ENCODE results near the gene INPP5J.
"Not testable (repeated sequence)": the region's sequence is repeated elsewhere in the genome, so short reads cannot be mapped to it uniquely, and the experiment has no call there.

Gene INPP5J

DNA sequence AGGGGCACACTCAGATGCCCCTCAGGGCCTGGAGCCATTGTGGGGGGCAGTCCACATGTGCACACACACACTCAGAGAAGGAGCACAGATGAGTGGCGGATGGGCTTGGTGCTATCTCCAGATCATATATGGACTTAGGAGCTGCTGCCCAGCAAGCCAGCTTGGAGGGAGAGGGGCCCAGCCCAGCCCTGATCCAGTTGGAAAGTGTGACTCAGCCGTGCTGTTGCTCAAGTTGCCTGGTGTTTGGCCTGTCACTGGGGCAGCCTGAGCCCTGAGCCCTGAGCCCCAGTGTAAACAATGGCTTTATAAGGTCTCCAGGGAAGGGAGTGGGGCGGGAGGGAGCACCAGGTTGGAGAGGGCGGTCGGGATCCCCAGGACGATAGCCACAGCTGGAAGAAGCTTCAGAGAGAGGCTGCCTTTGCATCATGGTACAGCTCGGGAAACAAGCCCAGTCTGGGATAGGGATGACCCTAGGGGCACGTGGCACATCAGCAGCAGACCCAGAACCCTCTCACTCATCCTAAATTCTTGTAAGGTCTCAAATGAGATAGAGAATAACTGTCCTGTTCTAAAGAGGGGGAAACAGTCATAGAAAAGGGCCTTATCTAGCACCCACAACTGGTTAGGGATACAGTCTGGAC is 20.2 kb upstream of the INPP5J start:
- no peak for DNase-seq

DNA sequence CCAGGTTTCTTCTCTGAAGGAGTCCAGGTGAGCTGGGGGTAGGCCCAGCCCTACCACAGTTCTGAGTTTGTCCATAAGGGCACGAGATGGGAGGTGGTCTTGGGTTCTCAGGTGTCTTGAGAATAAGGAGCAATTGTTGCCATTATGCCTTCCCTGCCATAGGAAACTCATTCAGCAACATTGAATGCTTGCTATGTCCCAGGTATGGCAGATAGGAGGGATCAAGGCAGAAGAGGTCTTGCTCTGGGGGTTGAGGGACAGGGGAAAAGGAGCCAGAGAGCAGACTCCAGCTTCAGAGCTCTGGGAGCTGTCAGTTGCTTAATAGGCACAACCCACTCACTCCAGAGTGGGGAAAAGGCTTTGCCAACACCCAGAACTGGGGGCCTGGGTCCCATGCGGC is 19.7 kb upstream of the INPP5J start:
- DNase-seq = no peak

DNA sequence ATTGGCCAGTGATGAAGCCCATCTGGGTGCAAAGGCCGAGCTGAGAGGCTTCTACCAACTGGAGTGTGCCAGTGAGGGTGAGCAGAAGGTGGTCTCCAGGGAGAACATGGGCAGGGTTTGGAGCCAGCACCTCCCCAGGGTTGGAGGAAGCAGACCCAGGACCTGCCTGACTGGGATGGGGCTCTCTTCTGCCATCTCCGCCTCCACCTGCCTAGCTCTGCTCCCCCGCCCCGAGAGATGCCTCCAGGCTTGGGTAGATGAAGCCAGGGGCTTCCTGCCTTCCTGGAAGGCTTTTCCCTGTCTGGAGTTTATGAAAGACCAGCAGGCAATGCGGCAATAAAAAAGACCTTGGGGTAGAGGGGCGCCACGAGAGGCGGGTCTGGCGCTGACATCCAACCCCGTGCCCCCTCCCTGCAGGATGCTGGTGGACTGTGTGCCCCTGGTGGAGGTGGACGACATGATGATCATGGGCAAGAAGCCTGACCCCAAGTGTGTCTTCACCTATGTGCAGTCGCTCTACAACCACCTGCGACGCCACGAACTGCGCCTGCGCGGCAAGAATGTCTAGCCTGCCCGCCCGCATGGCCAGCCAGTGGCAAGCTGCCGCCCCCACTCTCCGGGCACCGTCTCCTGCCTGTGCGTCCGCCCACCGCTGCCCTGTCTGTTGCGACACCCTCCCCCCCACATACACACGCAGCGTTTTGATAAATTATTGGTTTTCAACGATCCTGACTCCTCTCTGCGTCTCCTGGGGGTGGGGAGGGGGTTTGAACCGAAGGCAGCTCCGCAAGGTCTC is 18.7 kb upstream of the INPP5J start:
- DNase-seq = no peak

DNA sequence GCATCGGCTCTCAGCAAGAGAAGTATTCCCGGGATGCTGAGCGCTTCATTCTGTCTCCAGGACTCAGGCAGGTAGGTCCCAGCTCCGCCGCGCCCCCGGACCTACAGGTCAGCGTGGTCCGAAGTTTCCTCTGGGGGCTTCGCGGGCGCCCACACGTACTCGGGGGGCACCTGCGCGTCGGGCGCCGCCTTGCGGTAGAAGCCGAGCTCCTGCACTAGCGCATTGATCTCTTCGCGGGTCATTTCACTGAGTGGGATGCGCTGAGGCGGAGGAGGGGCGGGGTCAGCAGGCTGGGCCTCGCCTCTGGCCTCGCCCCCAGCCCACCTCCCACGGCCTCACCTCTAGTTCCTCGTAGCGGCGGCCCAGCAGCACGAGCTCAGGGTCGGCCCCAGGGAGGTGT is 17.9 kb upstream of the INPP5J start:
- DNase-seq = no peak

DNA sequence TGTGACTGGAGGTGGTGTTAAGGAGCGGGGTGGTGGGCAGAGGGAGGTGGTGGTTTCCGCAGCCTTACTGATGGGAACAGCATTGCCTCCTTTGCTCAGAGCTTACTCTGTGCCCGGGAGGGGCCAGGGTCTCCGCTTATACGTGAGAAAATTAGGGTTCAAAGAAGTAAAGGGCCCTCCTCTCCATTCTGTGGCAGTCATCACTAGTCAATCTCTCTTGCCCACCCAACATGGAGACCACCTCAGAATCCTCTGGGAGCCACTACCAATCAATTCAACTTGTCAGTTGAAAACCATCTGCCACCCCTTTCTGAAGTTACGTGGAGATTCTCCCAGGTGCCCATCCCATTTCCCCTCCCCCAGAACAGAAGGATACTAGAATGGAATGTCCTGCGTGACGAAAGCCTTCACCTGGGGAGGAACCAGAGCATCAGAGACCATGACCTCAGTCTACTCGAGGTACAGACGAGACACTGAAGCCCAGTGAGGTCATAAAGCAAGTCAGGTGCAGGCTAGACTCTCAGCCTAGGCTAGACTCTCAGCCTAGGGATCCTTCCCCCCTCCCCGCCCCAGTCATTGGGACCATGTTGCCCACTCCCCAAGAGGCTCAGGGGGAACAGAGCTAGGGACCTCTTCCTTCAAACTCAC is 17.4 kb upstream of the INPP5J start:
- no peak for DNase-seq

DNA sequence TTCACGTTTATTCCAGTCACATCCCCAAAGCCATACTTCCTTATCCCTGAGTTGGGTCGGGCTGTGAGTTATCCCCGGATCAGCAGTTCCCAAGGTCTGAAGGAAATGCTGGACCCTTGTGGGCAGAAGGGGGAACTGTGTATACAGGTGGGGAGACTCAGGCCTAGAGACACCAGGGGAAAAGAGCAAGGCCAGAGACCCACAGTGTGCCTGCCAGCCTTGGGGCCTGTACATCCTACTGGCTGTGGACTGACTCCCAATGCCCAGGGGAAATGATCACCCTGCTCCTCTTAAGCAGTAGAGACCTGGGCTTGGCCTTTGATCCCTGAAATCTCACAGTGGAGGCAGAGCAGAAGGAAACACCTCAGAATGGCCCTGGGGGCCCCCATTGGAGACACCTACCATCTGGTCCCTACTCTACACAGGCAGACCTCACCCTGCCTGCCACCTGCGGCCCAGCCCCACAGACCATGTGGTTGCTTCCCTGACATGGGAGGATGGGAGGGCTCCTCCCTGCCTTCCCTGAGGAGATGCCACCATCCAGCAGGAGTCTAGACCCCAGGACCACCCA is 16.7 kb upstream of the INPP5J start:
- no peak for DNase-seq

DNA sequence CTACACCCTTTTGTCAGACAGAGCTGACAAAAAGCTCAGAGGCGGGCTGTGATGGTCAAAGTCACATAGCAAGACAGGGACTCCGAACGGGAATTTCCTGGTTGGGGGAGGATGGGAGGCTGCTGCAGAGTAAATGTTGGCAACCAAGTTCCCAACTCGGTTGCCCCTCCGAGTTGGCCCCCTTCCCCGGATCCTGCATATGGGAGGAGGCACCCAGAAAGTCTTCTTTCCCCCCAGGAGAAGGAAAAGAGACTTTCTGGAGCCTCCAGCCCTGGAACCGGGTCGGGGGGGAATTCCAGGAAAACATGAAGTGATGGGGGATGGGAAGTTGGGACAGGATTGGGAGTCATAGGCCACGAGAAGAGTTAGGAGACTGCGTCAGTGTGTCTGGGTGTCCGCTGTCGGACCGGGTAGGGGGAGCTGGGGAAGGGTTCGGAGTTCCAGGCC is 16.0 kb upstream of the INPP5J start:
- DNase-seq = no peak

DNA sequence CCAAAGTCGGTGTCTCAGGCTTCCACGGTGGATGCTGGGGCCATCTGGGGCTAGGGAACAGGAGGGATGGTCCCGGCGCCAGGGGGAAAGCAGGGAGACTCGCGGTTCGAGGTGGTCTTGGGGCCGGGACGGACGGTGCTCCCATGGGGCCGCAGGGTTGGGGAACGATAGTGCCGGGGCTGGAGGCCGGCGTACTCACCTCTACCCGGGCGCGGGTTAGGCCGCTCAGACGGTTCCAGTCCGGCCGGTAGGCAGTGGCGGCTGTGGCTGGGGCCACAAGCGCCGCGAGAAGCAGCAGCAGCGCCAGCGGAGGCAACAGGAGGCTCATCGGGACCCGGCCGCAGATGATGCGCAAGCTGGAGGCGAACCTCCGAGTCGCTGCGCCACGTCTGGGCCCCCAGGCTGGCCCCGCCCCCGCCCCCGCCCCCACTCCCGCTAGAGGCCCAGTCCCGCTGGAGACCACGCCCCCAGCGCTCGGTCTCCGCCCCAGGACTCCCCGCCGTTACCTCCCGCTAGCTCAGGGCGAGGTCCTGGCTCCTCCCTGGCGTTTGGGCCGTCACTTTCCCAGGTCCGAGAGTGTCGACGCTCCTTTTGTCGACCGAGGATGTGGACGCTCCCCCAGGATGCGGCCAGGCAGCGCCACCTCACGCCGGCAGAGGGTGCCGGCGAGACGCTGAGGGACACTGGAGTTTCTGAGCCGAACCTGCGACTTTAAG is 15.4 kb upstream of the INPP5J start, which contains the start of gene SELENOM:
SELENOM (minus strand) TSS at position 391 of the 716 bp plus-strand sequence; CDS start at position 328, 63 bp downstream.
- peak; percentile 38 for DNase-seq

DNA sequence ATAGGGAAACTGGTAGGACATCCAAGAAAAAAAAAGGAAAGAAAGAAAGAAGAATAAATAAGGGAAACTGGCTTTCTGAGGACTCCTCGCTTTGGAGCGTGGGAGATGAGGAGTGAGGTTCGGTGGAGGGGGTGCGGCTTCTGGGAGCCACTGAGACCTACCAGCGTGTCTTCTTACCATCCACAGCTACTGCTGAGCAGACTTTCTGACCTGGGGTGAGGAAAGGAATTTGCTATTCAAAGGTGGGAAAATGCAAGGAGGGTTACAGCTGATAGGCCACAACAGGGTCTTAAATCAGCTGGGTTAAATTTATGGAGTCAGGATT is 14.9 kb upstream of the INPP5J start:
- DNase-seq = no peak

DNA sequence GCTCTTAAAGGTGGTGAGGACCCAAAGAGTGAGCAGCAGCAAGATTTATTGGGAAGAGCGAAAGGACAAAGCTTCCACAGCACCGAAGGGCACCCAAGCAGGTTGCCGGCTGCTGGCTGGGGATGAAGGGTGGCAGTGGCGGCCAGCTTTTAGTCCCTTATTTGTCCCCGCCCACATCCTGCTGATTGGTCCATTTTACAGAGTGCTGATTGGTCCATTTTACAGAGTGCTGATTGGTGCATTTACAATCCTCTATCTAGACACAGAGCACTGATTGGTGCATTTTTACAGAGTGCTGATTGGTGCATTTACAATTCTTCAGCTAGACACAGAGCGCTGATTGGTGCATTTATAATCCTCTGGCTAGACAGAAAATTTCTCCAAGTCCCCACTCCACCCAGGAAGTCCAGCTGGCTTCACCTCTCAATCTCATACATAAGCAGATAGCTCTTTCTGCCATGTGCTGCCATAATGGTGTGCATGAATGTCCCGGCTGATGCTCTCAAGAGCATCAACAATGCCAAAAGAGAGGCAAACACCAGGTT is 10.1 kb upstream of the INPP5J start:
- not testable (repeated sequence) for DNase-seq

DNA sequence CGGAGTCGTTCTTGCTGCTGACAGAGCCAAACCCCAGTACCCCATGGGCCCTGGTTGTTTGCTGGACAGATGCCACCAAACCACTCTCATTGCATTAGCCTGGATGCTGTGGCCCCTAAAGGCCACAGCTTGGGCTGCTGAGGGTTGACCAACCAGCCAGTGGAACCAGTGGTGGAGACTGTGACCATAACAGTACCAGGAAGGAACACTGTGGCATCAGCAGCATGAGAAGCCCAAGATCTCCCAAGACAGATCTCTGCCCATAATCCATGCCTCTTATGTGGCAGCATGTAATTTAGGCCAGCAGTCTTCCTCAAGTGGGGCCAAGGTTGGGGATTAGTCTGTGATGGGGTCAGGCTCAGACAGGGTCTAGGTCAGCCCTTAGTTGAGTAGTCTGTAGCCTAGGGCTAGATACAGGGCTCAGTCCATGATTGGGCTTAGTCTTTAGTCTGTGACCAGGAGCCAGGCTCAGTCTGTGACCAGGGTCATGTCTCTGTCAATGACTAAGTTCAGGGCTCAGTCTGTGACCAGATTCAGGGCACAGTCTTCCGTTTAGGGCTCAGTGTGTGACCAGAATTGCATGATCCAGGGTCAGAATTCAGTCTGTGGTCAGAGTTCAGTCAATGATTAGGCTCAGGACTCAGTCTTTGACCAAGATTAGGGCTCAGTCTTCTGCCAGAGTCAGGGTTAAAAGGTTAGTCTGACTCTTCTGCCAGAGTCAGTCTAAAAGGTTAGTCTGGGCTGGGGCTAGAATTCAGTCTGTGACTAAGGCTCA is 4.5 kb upstream of the INPP5J start:
- no peak for DNase-seq

DNA sequence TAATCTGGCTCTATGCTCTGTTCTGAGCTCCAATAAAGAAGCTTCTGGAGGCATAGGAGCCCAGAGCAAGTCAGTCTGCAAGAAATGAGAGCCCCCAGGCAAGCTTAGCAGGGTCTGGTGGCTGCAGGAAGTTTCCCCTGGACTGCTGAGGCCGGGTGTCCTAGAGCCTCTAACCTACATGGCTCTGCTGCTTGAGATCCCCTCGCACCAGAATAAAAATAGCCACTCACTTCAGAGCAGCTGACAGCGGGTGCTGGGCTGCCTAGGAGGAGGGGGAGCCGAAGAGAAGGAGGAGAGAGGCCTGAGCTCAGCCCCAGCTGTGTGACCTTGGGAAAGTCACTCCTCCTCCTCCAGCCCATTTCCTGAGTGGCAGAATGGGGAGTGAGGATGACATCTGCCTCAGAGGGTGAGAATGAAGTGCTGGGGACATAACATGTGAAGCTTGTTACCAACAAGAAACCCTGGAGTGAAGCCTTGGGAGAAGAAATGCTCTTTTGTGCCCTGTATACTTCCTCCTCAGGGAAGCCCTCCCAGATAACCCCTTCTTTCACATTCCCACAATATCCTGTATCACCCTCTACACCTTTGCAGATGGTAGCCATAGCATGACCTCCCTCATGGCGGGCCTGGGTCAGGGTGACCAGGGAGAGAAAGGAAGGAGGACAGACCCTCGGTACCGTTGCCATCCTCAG is 3.6 kb upstream of the INPP5J start:
- no peak for DNase-seq

DNA sequence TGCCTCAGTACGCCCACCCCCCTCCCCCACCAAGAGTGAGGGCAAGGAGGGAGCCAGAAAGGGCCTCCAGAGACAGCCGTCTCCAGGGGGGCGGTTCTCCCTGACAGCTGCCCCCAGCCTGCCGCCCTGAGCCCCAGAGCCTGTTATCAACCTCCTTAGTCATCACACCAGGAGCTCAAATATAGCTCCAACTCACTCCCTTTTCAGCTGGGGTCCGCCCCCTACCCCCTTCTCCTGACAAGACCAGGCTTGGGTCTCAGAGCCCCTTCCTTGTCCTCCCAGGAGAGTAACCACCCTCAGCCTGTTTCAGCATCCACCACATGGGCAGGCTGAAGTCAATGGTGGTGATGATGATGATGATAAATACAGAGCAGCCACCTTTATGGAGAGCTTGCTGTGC is 2.5 kb upstream of the INPP5J start:
- no peak for DNase-seq

DNA sequence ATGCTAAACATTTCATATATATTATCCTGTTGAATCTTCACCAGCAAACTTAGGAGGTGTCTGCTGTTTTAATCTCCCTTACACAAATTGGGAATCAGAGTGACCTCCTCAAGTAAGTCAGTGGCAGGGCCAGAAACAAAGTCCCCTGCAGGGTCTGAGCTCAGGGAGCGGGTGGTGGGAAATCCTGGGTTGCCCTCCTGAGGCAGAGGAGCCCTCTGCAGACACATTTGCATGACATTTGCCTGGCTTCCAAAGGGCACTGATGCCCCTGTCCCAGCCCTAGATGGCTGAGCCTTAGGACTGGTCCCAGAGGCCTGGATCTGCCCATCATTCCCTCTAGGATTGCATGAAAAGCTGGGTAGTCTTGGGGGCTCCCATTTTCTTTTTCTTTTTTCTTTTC is 2.1 kb upstream of the INPP5J start:
- no peak for DNase-seq

DNA sequence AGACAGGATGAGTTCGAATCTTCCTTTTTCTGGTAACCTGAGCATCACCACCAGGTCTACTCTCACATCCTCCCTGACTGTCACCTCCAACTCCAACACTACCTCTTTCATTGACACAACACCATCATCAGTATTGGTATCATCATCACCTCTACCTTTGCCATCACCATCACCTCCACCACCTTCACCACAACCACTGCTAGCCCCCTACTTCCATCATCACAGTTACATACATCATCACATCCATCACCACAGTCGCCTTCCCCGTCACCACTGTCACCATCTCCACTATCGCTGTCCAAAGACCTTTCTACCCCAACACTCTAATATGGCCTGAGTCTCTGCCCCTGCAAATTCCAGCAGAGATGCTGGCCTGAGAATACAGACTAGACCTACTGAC is 1.4 kb upstream of the INPP5J start:
- no peak for DNase-seq

DNA sequence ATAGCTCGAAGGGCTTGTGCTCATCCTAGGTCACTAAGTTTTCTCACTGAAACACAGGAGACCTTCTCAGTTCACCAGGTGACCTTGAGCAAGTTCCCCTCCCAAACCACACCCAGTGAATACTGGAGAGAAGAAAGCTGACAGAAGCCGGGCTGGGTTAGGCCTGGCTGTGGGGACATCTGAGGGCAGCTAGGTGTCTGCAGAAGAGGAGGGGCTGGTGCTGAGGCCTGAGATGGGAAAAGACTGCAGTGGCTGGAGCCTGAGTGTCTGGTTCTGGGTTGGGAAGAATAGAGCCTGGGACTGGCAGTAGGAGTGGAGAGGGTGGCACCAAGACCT is 602 bp upstream of the INPP5J start:
- no peak for DNase-seq

DNA sequence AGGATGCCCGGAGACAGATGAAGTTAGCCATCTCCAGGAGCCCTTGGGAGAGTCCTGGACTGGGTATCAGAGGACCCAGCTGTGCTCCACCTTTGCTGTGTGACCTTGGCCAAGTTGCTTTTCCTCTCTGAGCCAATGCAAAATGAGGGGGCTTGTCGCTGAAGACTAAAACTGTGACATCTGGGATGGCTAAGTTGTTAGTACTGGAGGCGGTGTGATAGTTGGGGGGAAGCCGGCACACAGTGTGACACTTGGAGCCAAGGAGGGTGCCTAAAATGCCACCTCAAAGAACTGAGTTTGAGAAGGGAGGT is 481 bp downstream of the INPP5J start:
- DNase-seq = no peak

DNA sequence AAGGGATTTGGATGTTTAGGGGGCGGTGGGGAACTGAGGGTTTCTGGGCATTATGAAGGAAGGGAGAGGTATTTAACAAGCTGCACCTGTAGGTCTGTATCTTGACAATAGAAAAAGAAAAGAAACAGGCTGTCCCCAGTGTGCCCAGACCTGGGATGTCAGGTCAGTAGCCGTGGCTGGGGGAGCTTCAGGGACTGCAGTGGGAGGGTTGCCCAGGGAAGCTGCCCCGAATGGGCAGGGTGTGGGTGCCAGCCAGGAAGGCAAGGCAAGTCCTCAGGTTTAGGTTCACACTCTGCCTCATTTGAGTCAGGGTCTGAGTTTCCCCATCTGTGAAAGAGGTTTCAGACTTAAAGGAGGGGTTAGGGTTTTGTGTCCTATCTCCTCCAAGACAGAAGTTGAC is 1.5 kb downstream of the INPP5J start:
- no peak for DNase-seq

DNA sequence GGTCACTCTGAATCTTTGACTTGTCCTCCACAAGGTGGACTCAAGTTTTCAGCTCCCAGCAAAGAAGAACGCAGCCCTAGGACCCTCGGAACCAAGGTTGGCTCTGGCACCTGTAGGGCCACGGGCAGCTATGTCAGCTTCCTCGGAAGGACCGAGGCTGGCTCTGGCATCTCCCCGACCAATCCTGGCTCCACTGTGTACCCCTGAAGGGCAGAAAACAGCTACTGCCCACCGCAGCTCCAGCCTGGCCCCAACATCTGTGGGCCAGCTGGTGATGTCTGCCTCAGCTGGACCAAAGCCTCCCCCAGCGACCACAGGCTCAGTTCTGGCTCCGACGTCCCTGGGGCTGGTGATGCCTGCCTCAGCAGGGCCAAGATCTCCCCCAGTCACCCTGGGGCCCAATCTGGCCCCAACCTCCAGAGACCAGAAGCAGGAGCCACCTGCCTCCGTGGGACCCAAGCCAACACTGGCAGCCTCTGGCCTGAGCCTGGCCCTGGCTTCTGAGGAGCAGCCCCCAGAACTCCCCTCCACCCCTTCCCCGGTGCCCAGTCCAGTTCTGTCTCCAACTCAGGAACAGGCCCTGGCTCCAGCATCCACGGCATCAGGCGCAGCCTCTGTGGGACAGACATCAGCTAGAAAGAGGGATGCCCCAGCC is 2.2 kb downstream of the INPP5J start:
- no peak for DNase-seq

DNA sequence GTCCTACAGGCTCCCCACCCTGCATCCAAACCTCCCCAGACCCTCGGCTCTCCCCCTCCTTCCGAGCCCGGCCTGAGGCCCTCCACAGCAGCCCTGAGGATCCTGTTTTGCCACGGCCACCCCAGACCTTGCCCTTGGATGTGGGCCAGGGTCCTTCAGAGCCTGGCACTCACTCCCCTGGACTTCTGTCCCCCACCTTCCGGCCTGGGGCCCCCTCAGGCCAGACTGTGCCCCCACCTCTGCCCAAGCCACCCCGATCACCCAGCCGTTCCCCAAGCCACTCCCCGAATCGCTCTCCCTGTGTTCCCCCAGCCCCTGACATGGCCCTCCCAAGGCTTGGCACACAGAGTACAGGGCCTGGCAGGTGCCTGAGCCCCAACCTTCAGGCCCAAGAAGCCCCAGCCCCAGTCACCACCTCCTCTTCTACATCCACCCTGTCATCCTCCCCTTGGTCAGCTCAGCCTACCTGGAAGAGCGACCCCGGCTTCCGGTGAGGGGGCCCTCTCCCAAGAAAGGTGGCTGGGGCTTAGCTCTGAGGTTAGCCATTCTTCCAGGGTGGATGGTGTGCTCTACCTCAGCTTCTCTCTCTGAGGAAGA is 2.9 kb downstream of the INPP5J start:
- no peak for DNase-seq

Measured in NCI-H446 treated with DMSO at 0.1 percent for 48 hours (cell line).